DOHH2 (cell line): ENCODE measurements around the gene MSRB3.

Experiments
- H3F3A ChIP-seq: fragments of 200-600 bp; sonication (generic), shearing (Covaris generic); 2 replicates; pipeline ENCODE4 v1.6.0; 2016; ENCODE audit warnings: antibody characterized with exemption, mild to moderate bottlenecking; ENCODE audit not compliant: control insufficient read depth, insufficient read depth
- H3K27ac ChIP-seq: fragments of 200-600 bp; sonication (generic); 2 replicates; pipeline ENCODE4 v1.5.1; 2014; ENCODE audit warnings: low read depth, mild to moderate bottlenecking, low read length, moderate library complexity
- H3K27me3 ChIP-seq: fragments of 200-600 bp; sonication (generic); 2 replicates; pipeline ENCODE4 v1.6.1; 2014; ENCODE audit warnings: mild to moderate bottlenecking, low read length, mixed read lengths; ENCODE audit not compliant: control insufficient read depth
- H3K36me3 ChIP-seq: fragments of 200-600 bp; sonication (generic); 2 replicates; pipeline ENCODE4 v1.6.1; 2014; ENCODE audit warnings: mild to moderate bottlenecking, low read length, moderate library complexity, mixed read lengths; ENCODE audit not compliant: control insufficient read depth
- H3K4me1 ChIP-seq: fragments of 200-600 bp; sonication (generic); 2 replicates; pipeline ENCODE4 v1.6.1; 2014; ENCODE audit warnings: mild to moderate bottlenecking, low read length, mixed read lengths; ENCODE audit not compliant: control insufficient read depth
- H3K4me2 ChIP-seq: fragments of 200-600 bp; sonication (generic); 2 replicates; pipeline ENCODE4 v1.6.0; 2014; ENCODE audit warnings: mild to moderate bottlenecking, low read length, moderate library complexity
- H3K4me3 ChIP-seq: fragments of 200-600 bp; sonication (generic); 2 replicates; pipeline ENCODE4 v1.5.1; 2014; ENCODE audit warnings: mild to moderate bottlenecking, low read length, mixed read lengths
- H3K79me2 ChIP-seq: fragments of 200-600 bp; sonication (generic); 2 replicates; pipeline ENCODE4 v1.6.1; 2014; ENCODE audit warnings: mild to moderate bottlenecking, low read length, mixed read lengths; ENCODE audit not compliant: control insufficient read depth
- H3K9me2 ChIP-seq: fragments of 200-600 bp; sonication (generic); replicated peaks from 2 replicates; pipeline ENCODE4 v1.6.1; 2014; ENCODE audit warnings: mild to moderate bottlenecking, low read length, mixed read lengths; ENCODE audit not compliant: control insufficient read depth
- H3K9me3 ChIP-seq: fragments of 200-600 bp; sonication (generic); 2 replicates; pipeline ENCODE4 v1.6.1; 2014; ENCODE audit warnings: antibody characterized with exemption, low read length, mixed read lengths; ENCODE audit not compliant: control insufficient read depth, insufficient read depth
- H4K20me1 ChIP-seq: fragments of 200-600 bp; sonication (generic); 2 replicates; pipeline ENCODE4 v1.6.0; 2014; ENCODE audit warnings: low read depth, mild to moderate bottlenecking, antibody characterized with exemption, low read length, moderate library complexity; ENCODE audit not compliant: control insufficient read depth, insufficient read depth
- CTCF ChIP-seq: fragments of 200-600 bp; sonication (generic); IDR thresholded peaks from one replicate; pipeline ENCODE4 v1.5.1; 2014; ENCODE audit warnings: antibody characterized with exemption, mild to moderate bottlenecking, low read depth, low read length; ENCODE audit not compliant: poor library complexity, severe bottlenecking
- EZH2phosphoT487 ChIP-seq: fragments of 200-600 bp; sonication (generic); IDR thresholded peaks from 2 replicates; pipeline ENCODE4 v1.6.1; 2017; ENCODE audit warnings: borderline replicate concordance, mild to moderate bottlenecking, antibody characterized with exemption, low read length, moderate library complexity, mixed read lengths

Gene MSRB3

DNA sequence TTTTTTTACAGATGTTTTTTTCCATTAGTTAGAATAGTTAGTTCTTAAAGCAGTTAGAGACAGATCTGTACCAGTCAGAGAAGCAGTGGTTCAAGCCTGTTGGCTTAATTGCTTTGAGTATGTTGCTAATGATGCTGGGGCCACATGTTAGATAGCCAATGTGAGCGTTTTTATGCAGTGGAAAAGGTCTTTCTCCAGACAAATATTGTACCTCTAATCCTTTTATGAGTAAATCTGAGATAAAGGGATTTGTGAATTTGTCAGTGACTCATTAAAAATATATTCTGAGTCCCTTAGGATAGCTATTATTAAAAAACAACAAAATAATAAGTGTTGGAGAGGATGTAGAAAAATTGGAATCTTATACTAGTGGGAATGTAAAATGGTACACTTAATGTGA lies 154.2 kb downstream of the MSRB3 start:
- no peaks in the 10 kb centered on the region for H3K36me3 ChIP-seq
- no peaks in the 10 kb centered on the region for H3K4me1 ChIP-seq
- H3F3A ChIP-seq, result no peaks in the 10 kb centered on the region
- no peaks in the 10 kb centered on the region for H3K9me3 ChIP-seq
- H3K4me2 ChIP-seq, result no peak overlapping the region
- H3K27ac ChIP-seq, result no peak overlapping the region
- TF ChIP-seq CTCF (no peak), EZH2phosphoT487 (no peak)
- H4K20me1 ChIP-seq, result no peaks in the 10 kb centered on the region
- H3K79me2 ChIP-seq, result no peaks in the 10 kb centered on the region
- no peak overlapping the region for H3K4me3 ChIP-seq
- H3K27me3 ChIP-seq, result no peaks in the 10 kb centered on the region
- no peaks in the 10 kb centered on the region for H3K9me2 ChIP-seq

DNA sequence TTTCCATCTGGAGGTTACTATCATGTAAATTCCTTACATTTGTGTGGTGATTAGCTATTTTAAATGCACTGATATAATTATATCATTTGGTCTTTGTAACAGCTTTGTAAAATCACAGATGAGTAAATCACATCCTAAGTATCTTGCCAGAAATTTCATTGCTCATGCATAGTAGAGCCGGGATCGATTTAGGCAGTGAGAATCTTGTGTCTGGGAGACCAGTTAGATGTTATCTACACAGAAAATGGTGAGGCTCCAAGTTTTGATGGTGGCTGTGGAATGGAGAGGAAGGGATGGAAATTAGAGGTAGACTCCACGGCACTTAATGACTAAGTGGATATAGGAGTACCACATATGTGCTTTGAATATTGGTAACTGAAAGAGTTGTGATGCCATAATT lies 156.3 kb downstream of the MSRB3 start:
- H3K36me3 ChIP-seq, result no peaks in the 10 kb centered on the region
- H3K4me3 ChIP-seq, result no peak overlapping the region
- H3K4me1 ChIP-seq, result no peaks in the 10 kb centered on the region
- no peak for TF ChIP-seq EZH2phosphoT487
- no peak for TF ChIP-seq CTCF
- H3K27ac ChIP-seq, result no peak overlapping the region
- H3K79me2 ChIP-seq, result no peaks in the 10 kb centered on the region
- H4K20me1 ChIP-seq, result no peaks in the 10 kb centered on the region
- H3K27me3 ChIP-seq, result no peaks in the 10 kb centered on the region
- H3K4me2 ChIP-seq, result no peak overlapping the region
- H3K9me2 ChIP-seq, result no peaks in the 10 kb centered on the region
- no peaks in the 10 kb centered on the region for H3F3A ChIP-seq
- H3K9me3 ChIP-seq, result no peaks in the 10 kb centered on the region

DNA sequence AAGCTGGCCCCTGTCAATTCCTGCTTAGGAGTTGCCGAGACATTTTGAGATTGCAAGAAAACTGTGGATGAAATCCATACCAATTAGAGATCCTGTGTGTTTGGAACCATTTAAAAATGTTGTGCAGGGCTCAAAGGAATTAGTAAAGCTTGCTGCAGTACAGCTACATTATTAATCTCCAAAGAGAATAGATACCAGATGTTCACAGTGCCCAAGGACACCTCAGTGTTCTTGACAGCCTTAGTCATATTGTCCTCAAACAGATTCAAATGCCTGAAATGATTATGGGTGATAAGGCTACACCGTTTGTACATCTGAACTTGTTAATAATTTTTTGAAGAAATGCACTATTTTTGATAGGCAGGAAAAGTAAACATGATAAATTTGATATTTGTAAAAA lies 164.6 kb downstream of the MSRB3 start:
- no peak for TF ChIP-seq EZH2phosphoT487
- TF ChIP-seq CTCF, result no peak

DNA sequence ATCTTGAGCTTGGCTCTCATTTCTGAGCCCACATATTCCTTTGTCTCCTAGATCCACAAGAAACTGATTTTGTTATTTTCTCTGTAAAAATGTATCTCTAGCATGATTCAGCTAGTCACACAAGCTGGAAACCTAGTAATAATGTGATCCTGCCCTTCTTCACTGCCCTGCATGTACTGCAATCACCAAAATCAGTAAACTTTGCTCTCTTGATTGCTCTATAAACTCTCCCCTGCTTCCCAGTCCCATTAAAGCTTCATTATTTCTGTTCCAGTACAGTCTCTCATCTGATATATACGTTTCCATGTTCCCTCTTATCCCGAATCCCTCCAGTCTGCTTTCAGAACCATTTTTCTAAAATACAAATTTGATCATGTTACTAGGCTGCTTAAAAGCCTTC lies 166.5 kb downstream of the MSRB3 start:
- H3K4me3 ChIP-seq, result no peak overlapping the region
- H3K27ac ChIP-seq, result no peak overlapping the region
- TF ChIP-seq CTCF, result no peak
- no peak for TF ChIP-seq EZH2phosphoT487
- H3F3A ChIP-seq, result no peaks in the 10 kb centered on the region
- no peaks in the 10 kb centered on the region for H4K20me1 ChIP-seq
- no peak overlapping the region for H3K4me2 ChIP-seq
- no peaks in the 10 kb centered on the region for H3K27me3 ChIP-seq
- H3K9me3 ChIP-seq, result no peaks in the 10 kb centered on the region
- no peaks in the 10 kb centered on the region for H3K4me1 ChIP-seq
- H3K9me2 ChIP-seq, result no peaks in the 10 kb centered on the region
- no peaks in the 10 kb centered on the region for H3K36me3 ChIP-seq
- no peaks in the 10 kb centered on the region for H3K79me2 ChIP-seq

More for the DNA sequence above, 164.6 kb downstream of the MSRB3 start:
- Histone ChIP-seq H3K4me2 (no peak overlapping the region), H3K4me3 (no peak overlapping the region), H3K79me2 (no peaks in the 10 kb centered on the region), H3F3A (no peaks in the 10 kb centered on the region), H3K27ac (no peak overlapping the region), H3K9me3 (no peaks in the 10 kb centered on the region), H3K27me3 (no peaks in the 10 kb centered on the region), H3K9me2 (no peaks in the 10 kb centered on the region), H3K4me1 (no peaks in the 10 kb centered on the region), H3K36me3 (no peaks in the 10 kb centered on the region), H4K20me1 (no peaks in the 10 kb centered on the region)
